Measurements from ENCODE around the gene KRT6A. TPM values are rescaled to one million over a fixed set of nuclear protein-coding genes. Genes with fewer than 3 reads are reported as not detected.

Gene KRT6A
- total and polyA plus RNA-seq, 2 of the 13 experiments (the other 11 are each of a cell fraction or from before 2014, with no cell fraction given): 0.13 TPM; not detected in 1

DNA sequence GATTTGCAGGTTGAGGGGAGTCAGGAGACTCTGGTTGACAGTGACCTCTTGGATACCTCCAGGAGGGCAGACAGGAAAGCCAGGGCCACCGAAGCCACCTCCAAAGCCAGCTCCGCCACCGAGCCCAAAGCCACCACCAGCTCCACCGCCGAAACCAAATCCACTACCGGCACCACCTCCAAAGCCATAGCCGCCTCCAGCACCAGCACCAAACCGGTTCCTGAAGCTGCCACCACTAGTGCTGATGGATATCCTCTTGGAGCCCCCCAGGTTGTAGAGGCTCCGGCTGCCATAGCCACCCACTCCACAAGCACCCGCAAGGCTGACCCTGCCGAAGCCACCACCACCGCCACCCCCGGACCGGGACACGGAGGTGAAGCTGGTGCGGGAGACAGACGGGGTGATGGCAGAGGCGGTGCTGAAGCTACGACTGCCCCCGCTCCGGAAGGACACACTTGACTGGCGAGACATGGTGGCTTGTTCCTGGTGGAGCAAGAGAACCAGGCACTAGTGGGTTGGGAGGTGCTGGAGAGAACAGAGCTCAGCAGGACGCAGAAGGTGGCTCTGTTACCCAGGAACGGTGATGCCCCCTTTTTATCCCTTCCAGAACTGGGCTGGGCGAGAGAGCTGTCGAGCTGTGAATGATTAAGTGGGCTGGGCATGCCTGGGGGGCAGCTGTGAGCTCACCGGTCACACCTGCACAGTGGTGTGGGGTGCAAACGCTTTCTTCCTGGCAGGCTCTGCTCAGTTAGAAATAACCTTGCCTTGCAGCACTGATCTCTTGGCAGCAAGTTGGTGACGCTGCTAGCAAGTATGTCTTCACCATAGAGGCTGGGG lies 27.0 kb upstream of the KRT6A start, which contains the start of gene KRT5:
Gene KRT5, minus strand, starts transcription at position 569 of the 837 bp plus-strand sequence. Its CDS starts 98 bp downstream, at position 471.
- Histone ChIP-seq H3K4me3 (replicated peaks in 1 of 3; ENCODE audit: insufficient read depth in 1 of 3, low read depth in 2 of 3, low read length in 3 of 3) (no peak within 1 kb of the TSS), H4K20me1 (ENCODE audit: insufficient read depth, low read length) (no peaks in the 10 kb centered on the region), H3K9me3 (ENCODE audit: low read length) (no peaks in the 10 kb centered on the region), H3K27me3 (ENCODE audit: control insufficient read depth in 1 of 2, insufficient read depth in 2 of 2, low read length in 2 of 2) (peaks cover 2 to 8% of the 10 kb centered on the region in 2 experiments; a peak in 3 of 5 replicates), H3K9ac (ENCODE audit: insufficient read depth, low read depth, low read length) (no peak within 1 kb of the TSS), H3K27ac (ENCODE audit: extremely low read length, insufficient read depth, low read length) (no peak within 1 kb of the TSS), H3K4me1 (ENCODE audit: insufficient read depth, low read length) (no peaks in the 10 kb centered on the region), H2AFZ (ENCODE audit: low read length) (no peak within 1 kb of the TSS), H3K36me3 (replicated peaks in 1 of 2; ENCODE audit: control insufficient read depth in 1 of 2, insufficient read depth in 2 of 2, low read length in 2 of 2) (no peaks in the 10 kb centered on the region), H3K79me2 (ENCODE audit: insufficient read depth, low read length) (no peaks in the 10 kb centered on the region), H3K4me2 (ENCODE audit: low read depth, low read length) (no peak within 1 kb of the TSS)
- no peak for FAIRE-seq
- in situ Hi-C loops (cut with HindIII; ENCODE audit: extremely low pct_ligation_motif_present, low pct_unique_long_range_greater_than_20kb): no loop called here
- CTCF ChIA-PET (ENCODE audit: low intra/inter-chr PET ratio, low total read pairs): no interaction called here
- intact Hi-C loops (cut with micrococcal nuclease; ENCODE audit: unreplicated experiment): no loop called here
- 60% methylated on average over 15 of the region's 29 CpGs for WGBS (ENCODE audit: low lambda C conversion rate)
- ATAC-seq: no peak
- DNase-seq (ENCODE audit: low spot score): no peak
- no TSS peak for BruUV-seq (replicated peaks)
- POLR2A ChIA-PET: no interaction called here
- no peak for TF ChIP-seq NAIF1 (CRISPR knock-in tag; IDR thresholded peaks at IDR 0.05; ENCODE audit: borderline replicate concordance)
- TF ChIP-seq, protein P1, sequence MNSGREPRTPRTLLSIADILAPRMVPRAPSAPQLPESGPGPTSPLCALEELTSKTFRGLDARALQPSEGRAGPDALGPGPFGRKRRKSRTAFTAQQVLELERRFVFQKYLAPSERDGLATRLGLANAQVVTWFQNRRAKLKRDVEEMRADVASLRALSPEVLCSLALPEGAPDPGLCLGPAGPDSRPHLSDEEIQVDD (CRISPR knock-in tag; IDR thresholded peaks at IDR 0.05; ENCODE audit: borderline replicate concordance): no peak
- no peak for TF ChIP-seq ZNF788 (CRISPR knock-in tag; IDR thresholded peaks at IDR 0.05; ENCODE audit: borderline replicate concordance)
- TF ChIP-seq ZNF326 (CRISPR knock-in tag; IDR thresholded peaks at IDR 0.05; ENCODE audit: borderline replicate concordance): no peak
- TF ChIP-seq, protein P2, sequence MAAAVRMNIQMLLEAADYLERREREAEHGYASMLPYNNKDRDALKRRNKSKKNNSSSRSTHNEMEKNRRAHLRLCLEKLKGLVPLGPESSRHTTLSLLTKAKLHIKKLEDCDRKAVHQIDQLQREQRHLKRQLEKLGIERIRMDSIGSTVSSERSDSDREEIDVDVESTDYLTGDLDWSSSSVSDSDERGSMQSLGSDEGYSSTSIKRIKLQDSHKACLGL (CRISPR knock-in tag; IDR thresholded peaks at IDR 0.05): no peak
- TF ChIP-seq HOXD1 (CRISPR knock-in tag; IDR thresholded peaks at IDR 0.05): no peak
- no peak for TF ChIP-seq ZNF563 (CRISPR knock-in tag; IDR thresholded peaks at IDR 0.05)
- TF ChIP-seq, protein P3, sequence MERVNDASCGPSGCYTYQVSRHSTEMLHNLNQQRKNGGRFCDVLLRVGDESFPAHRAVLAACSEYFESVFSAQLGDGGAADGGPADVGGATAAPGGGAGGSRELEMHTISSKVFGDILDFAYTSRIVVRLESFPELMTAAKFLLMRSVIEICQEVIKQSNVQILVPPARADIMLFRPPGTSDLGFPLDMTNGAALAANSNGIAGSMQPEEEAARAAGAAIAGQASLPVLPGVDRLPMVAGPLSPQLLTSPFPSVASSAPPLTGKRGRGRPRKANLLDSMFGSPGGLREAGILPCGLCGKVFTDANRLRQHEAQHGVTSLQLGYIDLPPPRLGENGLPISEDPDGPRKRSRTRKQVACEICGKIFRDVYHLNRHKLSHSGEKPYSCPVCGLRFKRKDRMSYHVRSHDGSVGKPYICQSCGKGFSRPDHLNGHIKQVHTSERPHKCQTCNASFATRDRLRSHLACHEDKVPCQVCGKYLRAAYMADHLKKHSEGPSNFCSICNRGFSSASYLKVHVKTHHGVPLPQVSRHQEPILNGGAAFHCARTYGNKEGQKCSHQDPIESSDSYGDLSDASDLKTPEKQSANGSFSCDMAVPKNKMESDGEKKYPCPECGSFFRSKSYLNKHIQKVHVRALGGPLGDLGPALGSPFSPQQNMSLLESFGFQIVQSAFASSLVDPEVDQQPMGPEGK (CRISPR knock-in tag; IDR thresholded peaks at IDR 0.05): no peak
- no peak for TF ChIP-seq ZNF496 (CRISPR knock-in tag; IDR thresholded peaks at IDR 0.05; ENCODE audit: insufficient replicate concordance)
- TF ChIP-seq MTF2 (CRISPR knock-in tag; IDR thresholded peaks at IDR 0.05; ENCODE audit: borderline replicate concordance): no peak
- TF ChIP-seq, protein P4, sequence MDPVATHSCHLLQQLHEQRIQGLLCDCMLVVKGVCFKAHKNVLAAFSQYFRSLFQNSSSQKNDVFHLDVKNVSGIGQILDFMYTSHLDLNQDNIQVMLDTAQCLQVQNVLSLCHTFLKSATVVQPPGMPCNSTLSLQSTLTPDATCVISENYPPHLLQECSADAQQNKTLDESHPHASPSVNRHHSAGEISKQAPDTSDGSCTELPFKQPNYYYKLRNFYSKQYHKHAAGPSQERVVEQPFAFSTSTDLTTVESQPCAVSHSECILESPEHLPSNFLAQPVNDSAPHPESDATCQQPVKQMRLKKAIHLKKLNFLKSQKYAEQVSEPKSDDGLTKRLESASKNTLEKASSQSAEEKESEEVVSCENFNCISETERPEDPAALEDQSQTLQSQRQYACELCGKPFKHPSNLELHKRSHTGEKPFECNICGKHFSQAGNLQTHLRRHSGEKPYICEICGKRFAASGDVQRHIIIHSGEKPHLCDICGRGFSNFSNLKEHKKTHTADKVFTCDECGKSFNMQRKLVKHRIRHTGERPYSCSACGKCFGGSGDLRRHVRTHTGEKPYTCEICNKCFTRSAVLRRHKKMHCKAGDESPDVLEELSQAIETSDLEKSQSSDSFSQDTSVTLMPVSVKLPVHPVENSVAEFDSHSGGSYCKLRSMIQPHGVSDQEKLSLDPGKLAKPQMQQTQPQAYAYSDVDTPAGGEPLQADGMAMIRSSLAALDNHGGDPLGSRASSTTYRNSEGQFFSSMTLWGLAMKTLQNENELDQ (CRISPR knock-in tag; IDR thresholded peaks at IDR 0.05; ENCODE audit: borderline replicate concordance): no peak
- no peak for TF ChIP-seq CENPT (CRISPR knock-in tag; IDR thresholded peaks at IDR 0.05; ENCODE audit: low read depth)
- TF ChIP-seq, protein P5, sequence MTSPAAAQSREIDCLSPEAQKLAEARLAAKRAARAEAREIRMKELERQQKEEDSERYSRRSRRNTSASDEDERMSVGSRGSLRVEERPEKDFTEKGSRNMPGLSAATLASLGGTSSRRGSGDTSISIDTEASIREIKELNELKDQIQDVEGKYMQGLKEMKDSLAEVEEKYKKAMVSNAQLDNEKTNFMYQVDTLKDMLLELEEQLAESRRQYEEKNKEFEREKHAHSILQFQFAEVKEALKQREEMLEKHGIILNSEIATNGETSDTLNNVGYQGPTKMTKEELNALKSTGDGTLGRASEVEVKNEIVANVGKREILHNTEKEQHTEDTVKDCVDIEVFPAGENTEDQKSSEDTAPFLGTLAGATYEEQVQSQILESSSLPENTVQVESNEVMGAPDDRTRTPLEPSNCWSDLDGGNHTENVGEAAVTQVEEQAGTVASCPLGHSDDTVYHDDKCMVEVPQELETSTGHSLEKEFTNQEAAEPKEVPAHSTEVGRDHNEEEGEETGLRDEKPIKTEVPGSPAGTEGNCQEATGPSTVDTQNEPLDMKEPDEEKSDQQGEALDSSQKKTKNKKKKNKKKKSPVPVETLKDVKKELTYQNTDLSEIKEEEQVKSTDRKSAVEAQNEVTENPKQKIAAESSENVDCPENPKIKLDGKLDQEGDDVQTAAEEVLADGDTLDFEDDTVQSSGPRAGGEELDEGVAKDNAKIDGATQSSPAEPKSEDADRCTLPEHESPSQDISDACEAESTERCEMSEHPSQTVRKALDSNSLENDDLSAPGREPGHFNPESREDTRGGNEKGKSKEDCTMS (CRISPR knock-in tag; conservative IDR thresholded peaks at IDR 0.05): no peak
- TF ChIP-seq CCAR2 (optimal IDR thresholded peaks at IDR 0.05; ENCODE audit: low read depth, low read length): no peak
